Measurements from ENCODE around the gene UBE3A.
"Not testable (repeated sequence)": the region's sequence is repeated elsewhere in the genome, so short reads cannot be mapped to it uniquely, and the experiment has no call there.

Gene UBE3A

DNA sequence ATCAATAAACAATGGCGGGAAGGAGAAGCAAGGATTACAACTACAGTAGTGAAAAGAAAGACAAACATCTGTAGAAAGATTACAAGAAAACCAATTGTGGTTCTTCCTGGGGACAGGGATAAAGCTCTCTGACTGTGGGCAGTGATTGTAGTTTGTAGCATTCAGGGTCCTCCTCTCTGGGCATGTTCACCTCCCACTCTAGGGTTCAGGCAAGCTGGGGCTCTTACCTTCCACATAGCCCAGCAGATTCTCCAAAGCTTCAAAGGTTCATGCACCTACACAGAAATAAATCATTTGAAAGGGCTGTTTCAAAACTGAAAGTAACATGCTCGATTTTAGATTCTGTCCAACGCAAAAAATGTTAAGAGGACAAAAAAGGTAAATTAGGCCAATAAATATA, 17.4 kb upstream of the UBE3A start:
- TF ChIP-seq, protein P1, sequence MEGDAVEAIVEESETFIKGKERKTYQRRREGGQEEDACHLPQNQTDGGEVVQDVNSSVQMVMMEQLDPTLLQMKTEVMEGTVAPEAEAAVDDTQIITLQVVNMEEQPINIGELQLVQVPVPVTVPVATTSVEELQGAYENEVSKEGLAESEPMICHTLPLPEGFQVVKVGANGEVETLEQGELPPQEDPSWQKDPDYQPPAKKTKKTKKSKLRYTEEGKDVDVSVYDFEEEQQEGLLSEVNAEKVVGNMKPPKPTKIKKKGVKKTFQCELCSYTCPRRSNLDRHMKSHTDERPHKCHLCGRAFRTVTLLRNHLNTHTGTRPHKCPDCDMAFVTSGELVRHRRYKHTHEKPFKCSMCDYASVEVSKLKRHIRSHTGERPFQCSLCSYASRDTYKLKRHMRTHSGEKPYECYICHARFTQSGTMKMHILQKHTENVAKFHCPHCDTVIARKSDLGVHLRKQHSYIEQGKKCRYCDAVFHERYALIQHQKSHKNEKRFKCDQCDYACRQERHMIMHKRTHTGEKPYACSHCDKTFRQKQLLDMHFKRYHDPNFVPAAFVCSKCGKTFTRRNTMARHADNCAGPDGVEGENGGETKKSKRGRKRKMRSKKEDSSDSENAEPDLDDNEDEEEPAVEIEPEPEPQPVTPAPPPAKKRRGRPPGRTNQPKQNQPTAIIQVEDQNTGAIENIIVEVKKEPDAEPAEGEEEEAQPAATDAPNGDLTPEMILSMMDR (IDR thresholded peaks at IDR 0.05; ENCODE audit: low read depth, low read length, missing control alignments): no peak
- H3K4me3 ChIP-seq (ENCODE audit: low read depth, low read length): no peak overlapping the region
- DNase-seq (ENCODE audit: low read depth): no peak

DNA sequence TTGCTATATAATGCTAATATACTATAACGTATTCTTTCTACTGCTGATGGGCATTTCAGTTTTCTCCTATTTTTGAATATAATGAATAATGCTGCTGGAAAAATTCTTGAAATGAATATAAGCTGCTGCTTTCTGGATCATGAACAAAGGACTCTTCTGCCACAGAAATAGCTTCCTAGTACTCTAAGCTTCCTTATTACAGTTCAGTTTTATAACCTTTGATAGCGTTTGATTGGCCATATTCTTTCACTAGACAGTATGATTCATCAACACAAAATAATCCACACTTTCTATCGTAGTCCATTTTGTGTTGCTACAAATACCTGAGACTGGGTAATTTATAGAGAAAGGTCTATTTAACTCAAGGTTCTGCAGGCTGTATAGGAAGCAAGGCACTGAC, 16.4 kb upstream of the UBE3A start:
- TF ChIP-seq, protein P1 (IDR thresholded peaks at IDR 0.05; ENCODE audit: low read depth, low read length, missing control alignments): no peak
- no peak overlapping the region for H3K4me3 ChIP-seq (ENCODE audit: low read depth, low read length)
- DNase-seq (ENCODE audit: low read depth): no peak

DNA sequence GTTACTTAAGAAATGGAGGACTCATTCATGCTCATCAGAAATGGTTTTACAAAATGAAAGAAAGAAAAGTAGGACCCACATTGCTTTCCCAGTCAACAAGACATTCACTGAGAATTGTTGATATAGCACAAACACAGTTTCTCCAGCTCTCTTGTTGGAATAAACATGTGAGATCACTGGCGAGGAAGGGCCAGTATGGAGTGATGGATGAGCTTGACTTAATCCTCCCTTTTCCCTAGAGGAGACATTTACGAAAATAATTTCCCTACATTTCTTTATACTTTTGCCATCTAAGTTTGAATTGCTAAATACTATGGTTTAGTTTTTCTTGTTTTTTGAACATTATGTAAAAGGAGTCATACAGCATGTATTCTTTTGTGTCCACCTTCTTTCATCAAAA, 15.9 kb upstream of the UBE3A start:
- no peak for DNase-seq (ENCODE audit: low read depth)
- no peak overlapping the region for H3K4me3 ChIP-seq (ENCODE audit: low read depth, low read length)
- TF ChIP-seq, protein P1 (IDR thresholded peaks at IDR 0.05; ENCODE audit: low read depth, low read length, missing control alignments): no peak

DNA sequence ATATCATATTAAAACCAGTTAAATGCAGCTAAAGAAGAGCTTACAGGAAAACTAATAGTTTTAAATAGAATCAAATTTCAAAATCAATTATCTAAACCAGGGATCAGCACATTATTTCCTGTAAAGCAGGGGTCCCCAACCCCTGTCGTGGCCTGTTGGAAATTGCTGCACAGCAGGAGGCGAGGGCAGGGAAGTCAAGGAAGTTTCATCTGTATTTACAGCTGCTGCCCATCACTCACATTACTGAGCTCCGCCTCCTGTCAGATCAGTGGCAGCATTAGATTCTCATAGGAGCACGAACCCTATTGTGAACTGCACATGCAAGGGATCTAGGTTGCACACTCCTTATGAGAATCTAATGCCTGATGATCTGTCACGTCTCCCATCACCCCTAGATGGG, 14.4 kb upstream of the UBE3A start:
- H3K4me3 ChIP-seq (ENCODE audit: low read depth, low read length); DNase-seq (ENCODE audit: low read depth): not testable (repeated sequence)

DNA sequence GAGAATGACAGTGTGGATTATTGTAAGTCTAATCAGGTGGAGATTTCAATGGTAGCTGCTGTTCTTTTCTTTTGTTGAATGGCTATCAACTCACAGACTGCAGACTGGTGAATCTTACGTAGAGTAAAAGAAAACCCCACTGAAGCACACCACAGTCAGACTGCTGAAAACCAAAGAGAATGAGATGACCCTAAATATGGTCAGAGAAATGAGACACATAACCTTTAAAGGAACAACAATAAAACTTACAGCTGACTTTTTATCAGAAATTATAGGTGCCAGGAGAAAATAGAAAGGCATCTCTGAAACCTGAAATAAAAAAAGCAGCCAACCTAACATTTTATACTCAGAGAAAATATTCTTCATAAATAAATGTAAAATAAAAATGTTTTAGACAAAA, 12.7 kb upstream of the UBE3A start:
- TF ChIP-seq, protein P1 (IDR thresholded peaks at IDR 0.05; ENCODE audit: low read depth, low read length, missing control alignments): no peak
- no peak for DNase-seq (ENCODE audit: low read depth)
- H3K4me3 ChIP-seq (ENCODE audit: low read depth, low read length): no peak overlapping the region

DNA sequence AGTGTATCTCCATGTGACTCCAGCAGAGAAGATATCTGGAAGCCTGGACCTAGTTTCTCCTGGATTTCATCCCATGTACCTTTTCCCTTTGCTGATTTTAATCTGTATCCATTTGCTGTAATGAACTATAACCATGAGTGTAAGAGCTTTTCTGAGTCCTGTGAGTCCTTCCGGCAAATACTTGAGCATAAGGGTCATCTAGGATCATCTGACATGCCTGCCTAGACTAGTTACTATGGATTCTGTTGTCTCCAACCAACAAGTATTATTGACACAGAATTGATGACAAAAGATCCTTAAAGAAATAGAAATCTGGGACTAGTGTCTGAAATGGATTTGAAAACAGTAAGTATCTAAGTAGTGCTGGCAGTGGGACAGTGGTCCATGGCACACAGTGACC, 11.3 kb upstream of the UBE3A start:
- no peak for DNase-seq (ENCODE audit: low read depth)
- H3K4me3 ChIP-seq (ENCODE audit: low read depth, low read length): no peak overlapping the region
- TF ChIP-seq, protein P1 (IDR thresholded peaks at IDR 0.05; ENCODE audit: low read depth, low read length, missing control alignments): no peak

DNA sequence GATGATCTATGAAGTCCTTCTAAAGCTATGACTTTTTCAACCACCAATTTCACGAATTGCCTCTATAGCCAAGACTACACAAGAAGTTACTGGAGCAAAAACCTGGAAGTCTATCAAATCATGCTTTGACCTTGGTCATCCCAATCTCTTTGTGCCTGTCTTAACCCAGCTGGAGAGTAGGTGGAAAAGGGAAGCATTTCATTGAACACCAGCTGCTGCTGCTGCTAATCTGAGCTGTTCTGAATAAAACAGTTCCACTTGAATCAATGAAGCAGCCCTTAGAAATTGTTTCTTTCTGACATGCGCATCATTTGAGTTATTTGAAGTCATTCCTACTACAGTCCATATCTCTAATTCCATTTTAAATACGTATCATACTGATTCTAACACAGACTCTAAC, 7.3 kb upstream of the UBE3A start:
- TF ChIP-seq, protein P1 (IDR thresholded peaks at IDR 0.05; ENCODE audit: low read depth, low read length, missing control alignments): no peak
- no peak overlapping the region for H3K4me3 ChIP-seq (ENCODE audit: low read depth, low read length)
- no peak for DNase-seq (ENCODE audit: low read depth)

DNA sequence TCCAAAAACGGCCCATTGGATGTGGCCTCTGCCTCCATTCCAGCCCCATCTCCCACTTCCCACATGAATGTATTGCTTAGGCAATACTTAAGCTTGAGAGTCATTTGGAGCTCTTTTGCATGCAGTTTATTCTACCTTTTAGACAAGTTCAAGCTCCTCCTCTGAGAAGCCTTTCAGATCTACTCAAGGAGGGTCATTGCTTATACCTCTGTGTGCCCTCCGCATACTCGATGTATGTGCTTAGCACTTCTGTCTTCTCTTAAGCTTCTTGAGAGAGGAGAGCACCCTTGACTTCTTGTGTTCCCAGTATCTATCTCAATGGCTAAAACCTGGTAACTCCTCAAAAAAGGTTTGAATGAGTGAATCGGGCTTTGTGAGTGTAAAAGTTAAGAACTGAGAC, 6.6 kb upstream of the UBE3A start:
- TF ChIP-seq, protein P1 (IDR thresholded peaks at IDR 0.05; ENCODE audit: low read depth, low read length, missing control alignments): no peak
- no peak for DNase-seq (ENCODE audit: low read depth)
- no peak overlapping the region for H3K4me3 ChIP-seq (ENCODE audit: low read depth, low read length)
